IMR-90 (cell line): ENCODE results near the gene ZNG1C. TPM values are rescaled to one million over a fixed set of nuclear protein-coding genes. Genes with fewer than 3 reads are reported as not detected.
"Not testable (repeated sequence)": the region's sequence is repeated elsewhere in the genome, so short reads cannot be mapped to it uniquely, and the experiment has no call there.

Experiments
- ATAC-seq: fragments of 200-7000 bp; cut with Tn5 transposase; 2 replicates; pipeline ENCODE4 v1.9.1; 2020; ENCODE audit warnings: low read depth, mild to moderate bottlenecking, moderate library complexity
- BruUV-seq: library from RNA; stranded (reverse); fragments of 400-500 nt; replicated peaks from 2 replicates; lab custom pipeline; 2021; lab: Mats Ljungman, UMichigan
- CTCF ChIA-PET: fragments of 300-600 bp; formaldehyde crosslinking; extraction: SDS; loops from one replicate; lab custom pipeline; 2021; ENCODE audit warnings: antibody characterized with exemption; lab: Yijun Ruan, JAX
- POLR2A ChIA-PET: fragments of 300-600 bp; sonication (Branson Sonifier 250); formaldehyde crosslinking; loops from one replicate; lab custom pipeline; 2022; ENCODE audit warnings: antibody characterized with exemption; ENCODE audit not compliant: unreplicated experiment; lab: Charles Lee
- DNase-seq: peaks from one replicate; pipeline ENCODE4 v3.0.0; 2013
- H2AFZ ChIP-seq: replicated peaks from 2 replicates; pipeline ENCODE3; 2013; ENCODE audit warnings: low read length, mild to moderate bottlenecking; ENCODE audit not compliant: poor library complexity
- H2AK5ac ChIP-seq: 2 replicates; pipeline ENCODE4 v1.6.1; 2013; ENCODE audit warnings: low read depth, low read length, inconsistent platforms
- H2AK9ac ChIP-seq: replicated peaks from 2 replicates; pipeline ENCODE3; 2013; ENCODE audit warnings: mild to moderate bottlenecking, low read depth, low read length, moderate library complexity; ENCODE audit not compliant: poor library complexity
- H2BK120ac ChIP-seq: 2 replicates; pipeline ENCODE4 v1.6.1; 2013; ENCODE audit warnings: low read depth, low read length, inconsistent platforms
- H2BK15ac ChIP-seq: 3 replicates; pipeline ENCODE4 v1.6.1; 2013; ENCODE audit warnings: low read depth, low read length, inconsistent platforms
- H2BK20ac ChIP-seq: 2 replicates; pipeline ENCODE4 v1.6.1; 2013; ENCODE audit warnings: low read depth, mild to moderate bottlenecking, inconsistent platforms, low read length, moderate library complexity
- H2BK5ac ChIP-seq: 2 replicates; pipeline ENCODE4 v1.6.1; 2013; ENCODE audit warnings: mild to moderate bottlenecking, low read depth, low read length, inconsistent platforms; ENCODE audit not compliant: poor library complexity, severe bottlenecking
- H3K14ac ChIP-seq: replicated peaks from 2 replicates; pipeline ENCODE4 v1.6.1; 2013; ENCODE audit warnings: low read depth, low read length, inconsistent platforms
- H3K18ac ChIP-seq: 2 replicates; pipeline ENCODE4 v1.6.1; 2013; ENCODE audit warnings: low read depth, low read length, control low read depth
- H3K23ac ChIP-seq: 2 replicates; pipeline ENCODE4 v1.6.1; 2013; ENCODE audit warnings: low read depth, low read length, inconsistent platforms
- H3K27ac ChIP-seq: 2 replicates; pipeline ENCODE4 v1.5.1; 2013; ENCODE audit warnings: mild to moderate bottlenecking, control low read depth, low read length; ENCODE audit not compliant: insufficient read depth
- H3K27me3 ChIP-seq: 2 replicates; pipeline ENCODE4 v1.6.1; 2013; ENCODE audit warnings: low read length; ENCODE audit not compliant: control insufficient read depth, insufficient read depth
- H3K36me3 ChIP-seq: 2 replicates; pipeline ENCODE4 v1.6.1; 2013; ENCODE audit warnings: low read length, mixed read lengths; ENCODE audit not compliant: control insufficient read depth, insufficient read depth
- H3K4ac ChIP-seq: 2 replicates; pipeline ENCODE4 v1.6.1; 2013; ENCODE audit warnings: low read depth, low read length, inconsistent platforms
- H3K4me1 ChIP-seq: 2 replicates; pipeline ENCODE4 v1.6.1; 2013; ENCODE audit warnings: low read length, mixed read lengths; ENCODE audit not compliant: control insufficient read depth, insufficient read depth
- H3K4me2 ChIP-seq: 2 replicates; pipeline ENCODE4 v1.6.1; 2013; ENCODE audit warnings: low read depth, mild to moderate bottlenecking, control low read depth, low read length, moderate library complexity
- H3K4me3 ChIP-seq: 2 replicates; pipeline ENCODE4 v1.5.1; 2013; ENCODE audit warnings: low read depth, mild to moderate bottlenecking, control low read depth, low read length, moderate library complexity; ENCODE audit not compliant: insufficient read depth
- H3K56ac ChIP-seq: 2 replicates; pipeline ENCODE4 v1.6.1; 2013; ENCODE audit warnings: low read length, inconsistent platforms; ENCODE audit not compliant: insufficient read depth; ENCODE audit errors: extremely low read depth
- H3K79me1 ChIP-seq, 2 experiments: 2 replicates each; pipeline ENCODE4 v1.6.1; 2013; ENCODE audit warnings: low read length in 2 of 2, inconsistent platforms in 1 of 2, low read depth in 1 of 2
- H3K9ac ChIP-seq: 2 replicates; pipeline ENCODE4 v1.6.1; 2013; ENCODE audit warnings: low read depth, low read length, control low read depth
- H3K9me1 ChIP-seq: 2 replicates; pipeline ENCODE4 v1.6.1; 2013; ENCODE audit warnings: low read length, inconsistent platforms; ENCODE audit not compliant: insufficient read depth
- H3K9me3 ChIP-seq: 2 replicates; pipeline ENCODE4 v1.6.1; 2013; ENCODE audit warnings: low read length; ENCODE audit not compliant: control insufficient read depth, insufficient read depth
- H4K20me1 ChIP-seq: 2 replicates; pipeline ENCODE4 v1.6.1; 2013; ENCODE audit warnings: low read length, inconsistent platforms; ENCODE audit not compliant: insufficient read depth
- H4K5ac ChIP-seq: 2 replicates; pipeline ENCODE4 v1.6.1; 2013; ENCODE audit warnings: mild to moderate bottlenecking, low read depth, low read length, control low read depth
- H4K8ac ChIP-seq, 2 experiments: 2 replicates each; pipeline ENCODE4 v1.6.1; 2013; ENCODE audit warnings: low read depth in 2 of 2, low read length in 2 of 2, control low read depth in 1 of 2, inconsistent platforms in 1 of 2
- H4K91ac ChIP-seq: 2 replicates; pipeline ENCODE4 v1.6.1; 2013; ENCODE audit warnings: low read depth, low read length, inconsistent platforms; ENCODE audit not compliant: insufficient read depth
- WGBS, 2 experiments: methylation state at CpG; one replicate each; pipeline versions ENCODE4 v1.1.5 to v1.1.7; 2013; ENCODE audit warnings: missing lambda C conversion rate in 2 of 2; ENCODE audit not compliant: insufficient read length in 1 of 2; ENCODE audit errors: extremely low coverage in 2 of 2; 5-methylcytosine and 5-hydroxymethylcytosine counted together
- dilution Hi-C: fragments of 300-500 bp; cut with HindIII; formaldehyde crosslinking; loops from one replicate; pipeline ENCODE4 v1.14.3; 2018; ENCODE audit warnings: low sequenced_read_pairs; ENCODE audit not compliant: unreplicated experiment
- in situ Hi-C: fragments of 300-500 bp; cut with MboI; formaldehyde crosslinking; loops from 3 replicates; pipeline ENCODE4 v1.14.3; 2019; ENCODE audit warnings: low sequenced_read_pairs, inconsistent platforms, mixed read lengths
- intact Hi-C: fragments of 100-400 bp; cut with micrococcal nuclease; formaldehyde crosslinking; loops from 2 replicates; pipeline ENCODE4 v1.10.0; 2022
- polyA plus RNA-seq, 3 experiments: library from polyadenylated mRNA; depleted of rRNA; stranded (reverse); fragments of >200 nt; gene quantifications; 2 replicates each; pipeline ENCODE4 v1.2.3, GENCODE V29; 2012; ENCODE audit warnings: low replicate concordance in 1 of 3
- total RNA-seq: library from RNA; depleted of rRNA; stranded (reverse); fragments of >200 nt; gene quantifications from 2 replicates; pipeline ENCODE4 v1.2.3, GENCODE V29; 2012

The ZNG1C gene
- total and polyA plus RNA-seq, 2 of the 4 experiments (the other 2 are of a cell fraction): 3.4 to 19.0 TPM

- DNase-seq, H2BK20ac ChIP-seq, H3K27ac ChIP-seq, H3K79me1 ChIP-seq, H4K91ac ChIP-seq, H3K4me1 ChIP-seq, H3K9me1 ChIP-seq, H3K18ac ChIP-seq, H3K4ac ChIP-seq, ATAC-seq, POLR2A ChIA-PET, H4K5ac ChIP-seq, in situ Hi-C loops, H2AK5ac ChIP-seq, H2AK9ac ChIP-seq, H3K14ac ChIP-seq, BruUV-seq, H3K23ac ChIP-seq, H4K20me1 ChIP-seq, H3K27me3 ChIP-seq, H3K36me3 ChIP-seq, H3K56ac ChIP-seq, dilution Hi-C loops, H2AFZ ChIP-seq, H4K8ac ChIP-seq, H3K9ac ChIP-seq, H2BK15ac ChIP-seq, H3K9me3 ChIP-seq, H3K4me2 ChIP-seq, CTCF ChIA-PET, H3K4me3 ChIP-seq, H2BK5ac ChIP-seq, H2BK120ac ChIP-seq, intact Hi-C loops: not testable (repeated sequence)
- WGBS, 2 experiments: no CpG with 5 or more reads among the region's 11 CpGs
These were observed 88.9 kb downstream of the ZNG1C start for GRCh38 chr9:68330531-68331173.

GRCh38 chr9:68332122-68332521 lies 90.3 kb downstream of the ZNG1C start:
- H3K79me1 ChIP-seq, dilution Hi-C loops, BruUV-seq, H3K27me3 ChIP-seq, H2AK9ac ChIP-seq, H2BK15ac ChIP-seq, H3K23ac ChIP-seq, intact Hi-C loops, H2BK20ac ChIP-seq, H2AK5ac ChIP-seq, POLR2A ChIA-PET, CTCF ChIA-PET, ATAC-seq, H2AFZ ChIP-seq, H3K4me2 ChIP-seq, H3K4me1 ChIP-seq, in situ Hi-C loops, H4K8ac ChIP-seq, H4K5ac ChIP-seq, H3K9me3 ChIP-seq, H3K4me3 ChIP-seq, H2BK120ac ChIP-seq, H3K27ac ChIP-seq, DNase-seq, H3K4ac ChIP-seq, H3K9me1 ChIP-seq, H3K36me3 ChIP-seq, H3K56ac ChIP-seq, H4K20me1 ChIP-seq, H3K18ac ChIP-seq, H2BK5ac ChIP-seq, H4K91ac ChIP-seq, H3K9ac ChIP-seq, H3K14ac ChIP-seq: not testable (repeated sequence)
- no CpG with 5 or more reads among the region's 1 CpG for WGBS, 2 experiments
